K562 (cell line): ENCODE results near the gene HUNK. TPM values are rescaled to one million over a fixed set of nuclear protein-coding genes. Genes with fewer than 3 reads are reported as not detected.

ENCODE experiments used
- ATAC-seq: fragments of 200-7000 bp; cut with Tn5 transposase; 3 replicates; pipeline ENCODE4 v1.9.1; 2020; ENCODE audit warnings: moderate library complexity
- BruUV-seq: library from RNA; stranded (reverse); fragments of 400-500 nt; replicated peaks from 2 replicates; lab custom pipeline; 2021; lab: Mats Ljungman, UMichigan
- CTCF ChIA-PET: fragments of 300-600 bp; formaldehyde crosslinking; extraction: SDS; loops from one replicate; lab custom pipeline; 2021; ENCODE audit warnings: low intra/inter-chr PET ratio; lab: Yijun Ruan, JAX
- POLR2A ChIA-PET: fragments of 300-600, 350-650 bp; sonication (Branson Sonifier 250); formaldehyde crosslinking; extraction: SDS; loops from one replicate; lab custom pipeline; 2021; ENCODE audit warnings: antibody characterized with exemption, inconsistent platforms; lab: Yijun Ruan, JAX
- DNase-seq, 4 experiments: peaks; one replicate each; pipeline versions ENCODE4 v3.0.0 to v3.0.0-alpha.2; 2011 to 2018; ENCODE audit warnings: low spot score in 3 of 4, mixed read lengths in 3 of 4; ENCODE audit errors: extremely low read depth in 1 of 4
- FAIRE-seq: peaks from 2 replicates; lab custom pipeline; 2011; peaks lifted over from hg19 to GRCh38; lab: Jason Lieb, UNC
- H2AFZ ChIP-seq: 2 replicates; pipeline ENCODE4 v1.6.0; 2011; ENCODE audit warnings: low read depth, low read length, control low read depth, inconsistent platforms
- H3K27ac ChIP-seq: fragments of 200-600 bp; 3 replicates; pipeline ENCODE4 v1.8.0; 2011; ENCODE audit warnings: low read depth, mild to moderate bottlenecking, control low read depth, inconsistent platforms, low read length, moderate library complexity, mixed read lengths; ENCODE audit errors: extremely low read depth
- H3K27me3 ChIP-seq, 2 experiments: fragments of 300-600 bp in 1 of 2; 2 replicates in 1 of 2; 3 replicates in 1 of 2; pipeline versions ENCODE4 v1.6.0 to v1.8.0; 2011; ENCODE audit warnings: inconsistent platforms in 2 of 2, low read length in 2 of 2, mild to moderate bottlenecking in 1 of 2, mixed read lengths in 1 of 2, moderate library complexity in 1 of 2; ENCODE audit not compliant: control insufficient read depth in 2 of 2, insufficient read depth in 2 of 2
- H3K36me3 ChIP-seq: fragments of 300-600 bp; 3 replicates; pipeline ENCODE4 v1.8.0; 2011; ENCODE audit warnings: mild to moderate bottlenecking, low read length, inconsistent platforms; ENCODE audit not compliant: control insufficient read depth, insufficient read depth
- H3K4me1 ChIP-seq, 2 experiments: fragments of 200-600 bp in 1 of 2; replicated peaks in 1 of 2; 2 replicates in 1 of 2; 3 replicates in 1 of 2; pipeline versions ENCODE4 v1.5.1 to v1.8.0; 2011; ENCODE audit warnings: inconsistent platforms in 2 of 2, low read length in 2 of 2, mild to moderate bottlenecking in 1 of 2, mixed read lengths in 1 of 2, moderate library complexity in 1 of 2; ENCODE audit not compliant: control insufficient read depth in 2 of 2, insufficient read depth in 2 of 2
- H3K4me2 ChIP-seq: 2 replicates; pipeline ENCODE4 v1.6.1; 2011; ENCODE audit warnings: low read length, control low read depth, inconsistent platforms, mixed read lengths; ENCODE audit not compliant: insufficient read depth
- H3K4me3 ChIP-seq: fragments of 200-600 bp; sonication (generic), shearing (Covaris generic); 2 replicates; pipeline ENCODE4 v1.5.1; 2016; ENCODE audit warnings: control low read depth, inconsistent platforms
- H3K79me2 ChIP-seq: fragments of 200-600 bp; 3 replicates; pipeline ENCODE4 v1.8.0; 2011; ENCODE audit warnings: low read length, inconsistent platforms; ENCODE audit not compliant: control insufficient read depth, insufficient read depth
- H3K9ac ChIP-seq, 2 experiments: 2 replicates each; pipeline versions ENCODE4 v1.6.0 to v1.6.1; 2011; ENCODE audit warnings: low read depth in 2 of 2, low read length in 2 of 2, control low read depth in 1 of 2, inconsistent platforms in 1 of 2, mild to moderate bottlenecking in 1 of 2, mixed read lengths in 1 of 2; ENCODE audit not compliant: insufficient read depth in 1 of 2
- H3K9me1 ChIP-seq: one replicate; pipeline ENCODE4 v1.6.0; 2011; ENCODE audit warnings: inconsistent platforms, mild to moderate bottlenecking, low read length, moderate library complexity; ENCODE audit not compliant: control insufficient read depth, insufficient read depth
- H3K9me3 ChIP-seq: replicated peaks from 2 replicates; pipeline ENCODE4 v1.5.1; 2011; ENCODE audit warnings: low read depth, low read length, inconsistent platforms; ENCODE audit not compliant: control insufficient read depth, insufficient read depth
- H4K20me1 ChIP-seq: replicated peaks from 2 replicates; pipeline ENCODE4 v1.6.1; 2011; ENCODE audit warnings: low read length, inconsistent platforms, mixed read lengths; ENCODE audit not compliant: control insufficient read depth, insufficient read depth
- CBX3 ChIP-seq, 2 experiments: IDR thresholded peaks; 1 replicate in 1 of 2; 2 replicates in 1 of 2; pipeline ENCODE4 v1.6.1; 2012; ENCODE audit warnings: inconsistent platforms in 2 of 2, low read length in 2 of 2, borderline replicate concordance in 1 of 2, control low read depth in 1 of 2
- DACH1 ChIP-seq: fragments of 450-650 bp; IDR thresholded peaks from 2 replicates; pipeline ENCODE4 v1.6.1; 2018; ENCODE audit not compliant: partially characterized antibody
- DMBX1 ChIP-seq: fragments of 250-450 bp; sonication (Bioruptor Pico); IDR thresholded peaks from 2 replicates; pipeline ENCODE4 v1.8.0; 2022; ENCODE audit warnings: inconsistent platforms, mild to moderate bottlenecking, moderate library complexity, borderline replicate concordance
- KLF16 ChIP-seq: IDR thresholded peaks from 2 replicates; pipeline ENCODE4 v1.6.1; 2016; ENCODE audit warnings: antibody characterized with exemption
- NUFIP1 ChIP-seq: fragments of 450-650 bp; IDR thresholded peaks from 2 replicates; pipeline ENCODE4 v1.6.1; 2018; ENCODE audit not compliant: partially characterized antibody
- PRMT5 ChIP-seq: sonication (generic); formaldehyde crosslinking; IDR thresholded peaks from 2 replicates; pipeline ENCODE4 v1.5.0; 2020; ENCODE audit warnings: missing genetic modification reagents
- RAD21 ChIP-seq, 2 experiments: fragments of 250-450 bp in 1 of 2; fragments of 450-650 bp in 1 of 2; sonication (Bioruptor Pico) in 1 of 2; formaldehyde crosslinking in 1 of 2; IDR thresholded peaks in 1 of 2; conservative IDR thresholded peaks in 1 of 2; 2 replicates each; pipeline versions ENCODE4 v1.4.0 to v1.8.0; 2020 to 2022; ENCODE audit warnings: mild to moderate bottlenecking in 2 of 2, moderate library complexity in 1 of 2
- RB1 ChIP-seq: fragments of 450-650 bp; IDR thresholded peaks from 2 replicates; pipeline ENCODE4 v1.6.1; 2017; ENCODE audit warnings: low read depth, mild to moderate bottlenecking
- SLC30A9 ChIP-seq: fragments of 250-450 bp; sonication (Bioruptor Pico); IDR thresholded peaks from 2 replicates; pipeline ENCODE4 v1.8.0; 2022; ENCODE audit warnings: mild to moderate bottlenecking, moderate library complexity
- XRCC5 ChIP-seq: fragments of 200-400 bp; formaldehyde crosslinking; IDR thresholded peaks from 2 replicates; pipeline ENCODE4 v1.6.1; 2017; ENCODE audit warnings: low read depth, mild to moderate bottlenecking, low read length
- YY1 ChIP-seq, 3 experiments: IDR thresholded peaks; 2 replicates each; pipeline ENCODE4 v1.6.1; 2011; ENCODE audit warnings: low read length in 2 of 3, mild to moderate bottlenecking in 2 of 3, moderate library complexity in 2 of 3, borderline replicate concordance in 1 of 3, control low read depth in 1 of 3, low read depth in 1 of 3; ENCODE audit not compliant: insufficient read depth in 3 of 3, insufficient replicate concordance in 2 of 3, control insufficient read depth in 1 of 3, insufficient read length in 1 of 3; ENCODE audit errors: extremely low read depth in 1 of 3
- WGBS: fragments of 100-300 bp; shearing (Covaris generic); methylation state at CpG from one replicate; pipeline ENCODE4 v1.1.6; 2016; ENCODE audit warnings: low coverage, mixed read lengths; ENCODE audit not compliant: insufficient coverage; ENCODE audit errors: missing lambda C conversion rate; 5-methylcytosine and 5-hydroxymethylcytosine counted together
- in situ Hi-C: fragments of 300-500 bp; cut with MboI; formaldehyde crosslinking; loops from 4 replicates; pipeline ENCODE4 v1.15.0; 2018; ENCODE audit warnings: inconsistent platforms, mixed read lengths
- intact Hi-C: fragments of 100-400 bp; cut with micrococcal nuclease; formaldehyde crosslinking; loops from 2 replicates; pipeline ENCODE4 v1.14.2; 2022
- polyA plus RNA-seq, 8 experiments: library from polyadenylated mRNA; depleted of rRNA in 4 of 8; stranded (reverse) in 5 of 8; unstranded in 3 of 8; fragments of >200 nt; fragmentation: Nextera tagmentation in 2 of 8; fragmentation: Illumina TruSeq in 1 of 8; extraction: Ambion mirVana in 2 of 8; extraction: Trizol in 1 of 8; gene quantifications; 2 replicates each; pipeline versions ENCODE4 v1.2.1 to v1.2.3, GENCODE V29; 2011 to 2014; ENCODE audit warnings: inconsistent platforms in 1 of 8, missing spikeins in 1 of 8
- total RNA-seq, 7 experiments: library from RNA; depleted of rRNA in 6 of 7; stranded (reverse); fragments of >200 nt in 6 of 7; fragmentation: Illumina TruSeq in 2 of 7; extraction: Trizol in 2 of 7; gene quantifications; 2 replicates each; pipeline versions ENCODE4 v1.2.1 to v1.2.3, GENCODE V29; 2011 to 2021; ENCODE audit warnings: low replicate concordance in 1 of 7
- TF ChIP-seq, protein P1 (sequence below), 3 experiments: IDR thresholded peaks in 2 of 3; conservative IDR thresholded peaks in 1 of 3; 2 replicates each; pipeline ENCODE4 v1.5.1; 2011 to 2012; ENCODE audit warnings: low read length in 3 of 3, mild to moderate bottlenecking in 3 of 3, control low read depth in 2 of 3, improper control_type of control experiment in 1 of 3, inconsistent platforms in 1 of 3, low read depth in 1 of 3, mixed read lengths in 1 of 3, moderate library complexity in 1 of 3; ENCODE audit not compliant: insufficient read depth in 2 of 3

The HUNK gene
- total and polyA plus RNA-seq, 9 of the 15 experiments (the other 6 are each of a cell fraction or from before 2014, with no cell fraction given) = not detected

DNA sequence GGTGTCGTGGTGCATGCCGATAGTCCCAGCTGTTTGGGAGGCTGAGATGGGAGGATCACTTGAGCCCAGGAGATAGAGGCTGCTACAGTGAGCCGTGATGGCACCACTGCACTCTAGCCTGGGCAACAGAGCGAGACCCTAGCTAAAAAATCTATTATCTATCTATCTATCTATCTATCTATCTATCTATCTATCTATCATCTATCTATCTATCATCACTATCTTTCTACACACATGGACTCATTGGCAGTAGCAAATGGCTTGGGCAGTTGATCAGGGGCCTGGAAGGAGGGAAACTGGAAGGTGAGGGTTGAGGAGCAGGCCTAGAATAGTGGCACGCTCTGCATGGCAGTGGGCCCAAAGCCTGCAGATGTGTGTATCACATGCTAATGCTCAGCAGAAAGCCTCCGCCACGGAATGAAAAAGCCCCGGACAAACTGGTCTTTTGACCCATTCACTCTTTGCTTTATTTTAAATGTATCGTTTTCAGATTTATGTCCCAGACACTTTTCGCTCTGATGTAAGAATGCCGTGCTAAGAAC lies 7.3 kb upstream of the HUNK start:
- CTCF ChIA-PET = interaction anchor here (1.8 kb wide), 1 partner anchor 393 kb away, joined by 6 read pairs; no protein-coding TSS in a partner anchor
- no peak overlapping the region for H3K4me3 ChIP-seq
- BruUV-seq = no TSS peak
- H3K9ac ChIP-seq = no peak overlapping the region
- H3K27me3 ChIP-seq = peaks cover 7 to 9% of the 10 kb centered on the region in 2 experiments; a peak in 4 of 5 replicates
- intact Hi-C loops = loop anchor here (5.0 to 10.0 kb wide), 2 partner anchors 117 to 241 kb away; no protein-coding TSS in a partner anchor
- in situ Hi-C loops = no loop called here
- ATAC-seq = no peak
- H3K79me2 ChIP-seq = no peaks in the 10 kb centered on the region
- peak; percentile 91 for TF ChIP-seq DACH1
- no peak for TF ChIP-seq DMBX1
- no peak for TF ChIP-seq SLC30A9 (CRISPR knock-in tag)
- H4K20me1 ChIP-seq = peaks cover 3% of the 10 kb centered on the region; the same call in 1 of the 2 replicates
- WGBS = 31% methylated on average over 11 of the region's 11 CpGs
- POLR2A ChIA-PET = interaction anchor here (0.6 kb wide), 1 partner anchor 546 kb away, joined by 3 read pairs; no protein-coding TSS in a partner anchor
- no peaks in the 10 kb centered on the region for H3K9me3 ChIP-seq
- H2AFZ ChIP-seq = no peak overlapping the region
- FAIRE-seq = no peak
- peaks cover 0 to 4% of the 10 kb centered on the region in 2 experiments; a peak in 1 of 5 replicates for H3K4me1 ChIP-seq
- no peak overlapping the region for H3K27ac ChIP-seq
- no peak for DNase-seq
- no peaks in the 10 kb centered on the region for H3K9me1 ChIP-seq
- no peak overlapping the region for H3K4me2 ChIP-seq
- no peaks in the 10 kb centered on the region for H3K36me3 ChIP-seq

DNA sequence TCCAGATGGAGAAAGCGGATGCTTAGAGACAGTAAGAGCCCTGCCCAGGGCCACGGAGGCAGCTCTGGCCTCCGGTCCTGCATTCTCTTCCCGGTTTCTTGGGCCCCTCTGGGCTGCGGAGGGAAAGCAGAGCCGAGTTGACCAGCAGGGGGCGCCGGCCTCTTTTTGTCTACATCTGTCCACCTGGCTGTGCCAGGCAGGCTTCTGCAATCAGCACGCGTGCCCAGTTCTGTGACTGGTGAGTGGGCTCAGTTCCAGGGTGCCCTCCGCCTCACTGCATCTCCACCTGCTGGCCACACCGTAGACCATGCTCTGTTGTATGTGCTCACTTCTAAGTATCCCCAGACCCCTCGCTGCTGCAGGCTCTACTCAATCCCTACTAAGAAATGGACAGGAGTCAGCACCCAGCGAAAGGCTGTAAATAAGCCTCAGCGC lies 6.7 kb upstream of the HUNK start:
- POLR2A ChIA-PET = interaction anchor here (0.6 kb wide), 1 partner anchor 545 kb away, joined by 3 read pairs; no protein-coding TSS in a partner anchor
- WGBS = 2% methylated on average over 14 of the region's 15 CpGs
- Histone ChIP-seq H3K27me3 (peaks cover 9% of the 10 kb centered on the region in 2 experiments; a peak in 4 of 5 replicates), H2AFZ (no peak overlapping the region), H3K9me3 (no peaks in the 10 kb centered on the region), H3K27ac (no peak overlapping the region), H3K4me1 (peaks cover 0 to 4% of the 10 kb centered on the region in 2 experiments; a peak in 1 of 5 replicates), H3K4me2 (no peak overlapping the region), H3K79me2 (no peaks in the 10 kb centered on the region), H3K4me3 (no peak overlapping the region), H3K9ac (no peak overlapping the region), H3K9me1 (no peaks in the 10 kb centered on the region), H4K20me1 (peaks cover 3% of the 10 kb centered on the region; the same call in 1 of the 2 replicates), H3K36me3 (no peaks in the 10 kb centered on the region)
- BruUV-seq = no TSS peak
- CTCF ChIA-PET = interaction anchor here (1.8 kb wide), 1 partner anchor 392 kb away, joined by 6 read pairs; no protein-coding TSS in a partner anchor
- intact Hi-C loops = loop anchor here (1.0 to 10.0 kb wide), 3 partner anchors 116 to 392 kb away; no protein-coding TSS in a partner anchor
- ATAC-seq (peak; percentile 98), FAIRE-seq (peak; percentile 15), DNase-seq (peak; percentile 76 to 82 (median 81))
- in situ Hi-C loops = no loop called here
- no peak for TF ChIP-seq NUFIP1
- 0 out of 2 replicates have a peak, but pooled peaks have one; percentile 43 for TF ChIP-seq XRCC5
- TF ChIP-seq, protein P1, sequence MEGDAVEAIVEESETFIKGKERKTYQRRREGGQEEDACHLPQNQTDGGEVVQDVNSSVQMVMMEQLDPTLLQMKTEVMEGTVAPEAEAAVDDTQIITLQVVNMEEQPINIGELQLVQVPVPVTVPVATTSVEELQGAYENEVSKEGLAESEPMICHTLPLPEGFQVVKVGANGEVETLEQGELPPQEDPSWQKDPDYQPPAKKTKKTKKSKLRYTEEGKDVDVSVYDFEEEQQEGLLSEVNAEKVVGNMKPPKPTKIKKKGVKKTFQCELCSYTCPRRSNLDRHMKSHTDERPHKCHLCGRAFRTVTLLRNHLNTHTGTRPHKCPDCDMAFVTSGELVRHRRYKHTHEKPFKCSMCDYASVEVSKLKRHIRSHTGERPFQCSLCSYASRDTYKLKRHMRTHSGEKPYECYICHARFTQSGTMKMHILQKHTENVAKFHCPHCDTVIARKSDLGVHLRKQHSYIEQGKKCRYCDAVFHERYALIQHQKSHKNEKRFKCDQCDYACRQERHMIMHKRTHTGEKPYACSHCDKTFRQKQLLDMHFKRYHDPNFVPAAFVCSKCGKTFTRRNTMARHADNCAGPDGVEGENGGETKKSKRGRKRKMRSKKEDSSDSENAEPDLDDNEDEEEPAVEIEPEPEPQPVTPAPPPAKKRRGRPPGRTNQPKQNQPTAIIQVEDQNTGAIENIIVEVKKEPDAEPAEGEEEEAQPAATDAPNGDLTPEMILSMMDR (IDR thresholded peaks at IDR 0.05 in 2 of 3, conservative IDR thresholded peaks at IDR 0.05 in 1 of 3; ENCODE audit: insufficient read depth in 2 of 3, low read depth in 1 of 3, low read length in 3 of 3) = peak; percentile 82 to 91 (median 83)
- 0 out of 2 replicates have a peak, but pooled peaks have one; percentile 15 for TF ChIP-seq KLF16
- TF ChIP-seq YY1 (IDR thresholded peaks at IDR 0.05; ENCODE audit: borderline replicate concordance in 1 of 3, control insufficient read depth in 1 of 3, extremely low read depth in 1 of 3, insufficient read depth in 3 of 3, insufficient read length in 1 of 3, insufficient replicate concordance in 2 of 3, low read depth in 1 of 3, low read length in 2 of 3) = no peak
- TF ChIP-seq PRMT5 (CRISPR knock-in tag) = no peak
- peak; percentile 25; the same call in 1 of the 2 replicates for TF ChIP-seq RB1
- no peak for TF ChIP-seq CBX3 (IDR thresholded peaks at IDR 0.05; ENCODE audit: borderline replicate concordance in 1 of 2, low read length in 2 of 2)
- peak; percentile 53 to 70 for TF ChIP-seq RAD21 (CRISPR knock-in tag; conservative IDR thresholded peaks at IDR 0.05 in 1 of 2, IDR thresholded peaks at IDR 0.05 in 1 of 2)
